NOMO-1 treated with DMSO at 0.1 percent for 48 hours (cell line): Measurements from ENCODE around the gene IL23A.
A peak's percentile ranks its signal among the peaks of the same experiment; 100 is the strongest.
"Not testable (repeated sequence)": the region's sequence is repeated elsewhere in the genome, so short reads cannot be mapped to it uniquely, and the experiment has no call there.

Source experiments
- DNase-seq: peaks from one replicate; lab custom pipeline; 2025; ENCODE audit not compliant: unreplicated experiment; lab: John Stamatoyannopoulos, UW

IL23A gene, protein sequence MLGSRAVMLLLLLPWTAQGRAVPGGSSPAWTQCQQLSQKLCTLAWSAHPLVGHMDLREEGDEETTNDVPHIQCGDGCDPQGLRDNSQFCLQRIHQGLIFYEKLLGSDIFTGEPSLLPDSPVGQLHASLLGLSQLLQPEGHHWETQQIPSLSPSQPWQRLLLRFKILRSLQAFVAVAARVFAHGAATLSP

DNA sequence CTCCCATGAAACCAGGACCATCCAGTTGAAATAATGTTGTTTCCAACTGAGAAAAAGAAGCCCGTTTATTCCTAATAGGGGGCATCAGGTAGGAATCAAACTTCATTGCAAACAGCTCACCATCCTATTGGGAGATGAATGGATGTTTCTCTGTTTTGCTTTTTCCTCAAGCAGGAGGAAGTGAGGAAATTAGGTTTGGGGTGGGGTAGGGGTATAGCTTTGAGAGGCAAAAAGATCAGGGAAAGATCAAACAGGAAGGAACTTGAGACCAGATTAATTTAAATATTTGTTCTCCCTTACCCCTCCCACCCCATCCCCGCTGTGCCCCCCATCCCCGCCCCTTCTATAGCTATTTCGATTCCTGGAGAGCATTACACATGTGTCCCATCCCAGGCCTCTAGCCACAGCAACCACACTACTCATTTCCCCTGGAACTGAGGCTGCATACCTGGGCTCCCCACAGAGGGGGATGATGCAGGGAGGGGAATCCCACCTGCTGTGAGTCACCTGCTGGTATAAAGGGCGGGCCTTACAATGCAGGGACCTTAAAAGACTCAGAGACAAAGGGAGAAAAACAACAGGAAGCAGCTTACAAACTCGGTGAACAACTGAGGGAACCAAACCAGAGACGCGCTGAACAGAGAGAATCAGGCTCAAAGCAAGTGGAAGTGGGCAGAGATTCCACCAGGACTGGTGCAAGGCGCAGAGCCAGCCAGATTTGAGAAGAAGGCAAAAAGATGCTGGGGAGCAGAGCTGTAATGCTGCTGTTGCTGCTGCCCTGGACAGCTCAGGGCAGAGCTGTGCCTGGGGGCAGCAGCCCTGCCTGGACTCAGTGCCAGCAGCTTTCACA is at the start of gene IL23A:
IL23A (plus strand) TSS at position 577 of the 850 bp plus-strand sequence; CDS start at position 738, 161 bp downstream.
- peak; percentile 10 for DNase-seq

DNA sequence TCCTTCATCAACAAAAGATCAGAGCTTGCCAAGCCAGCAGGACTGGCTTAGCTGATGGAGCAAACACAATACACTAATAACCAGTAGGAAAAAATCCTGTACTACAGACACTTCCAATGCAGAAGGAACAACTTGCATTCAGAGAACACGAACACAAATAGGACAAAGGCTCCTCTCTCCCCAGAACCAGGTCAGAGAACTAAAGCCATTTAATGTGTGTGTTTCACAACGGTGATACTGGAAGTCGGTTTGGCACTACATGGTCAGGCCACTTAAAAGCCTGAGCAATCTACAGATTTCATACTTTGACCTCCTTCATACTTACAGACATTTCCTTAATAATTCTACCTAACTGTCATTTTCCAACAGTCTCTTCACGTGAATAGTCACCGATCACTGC is 44.9 kb upstream of the IL23A start:
- no peak for DNase-seq

DNA sequence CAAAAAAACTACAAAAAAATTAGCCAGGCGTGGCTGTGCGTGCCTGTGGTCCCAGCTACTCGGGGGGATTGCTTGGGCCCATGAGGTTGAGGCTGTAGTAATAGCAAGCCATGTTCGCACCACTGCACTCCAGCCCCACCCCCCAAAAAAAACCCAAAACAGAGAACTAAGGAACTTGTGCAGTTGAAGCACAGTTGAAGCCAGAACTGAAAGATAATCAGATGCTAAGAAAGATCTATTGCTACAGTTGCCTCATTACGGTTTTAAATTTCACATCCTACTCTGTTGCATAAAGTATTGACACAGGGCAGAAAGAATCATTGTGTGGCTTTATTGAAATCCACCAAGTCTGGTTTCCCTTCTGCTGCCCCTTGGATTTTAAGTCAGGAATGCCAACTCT is 42.4 kb upstream of the IL23A start:
- DNase-seq = peak; percentile 28

DNA sequence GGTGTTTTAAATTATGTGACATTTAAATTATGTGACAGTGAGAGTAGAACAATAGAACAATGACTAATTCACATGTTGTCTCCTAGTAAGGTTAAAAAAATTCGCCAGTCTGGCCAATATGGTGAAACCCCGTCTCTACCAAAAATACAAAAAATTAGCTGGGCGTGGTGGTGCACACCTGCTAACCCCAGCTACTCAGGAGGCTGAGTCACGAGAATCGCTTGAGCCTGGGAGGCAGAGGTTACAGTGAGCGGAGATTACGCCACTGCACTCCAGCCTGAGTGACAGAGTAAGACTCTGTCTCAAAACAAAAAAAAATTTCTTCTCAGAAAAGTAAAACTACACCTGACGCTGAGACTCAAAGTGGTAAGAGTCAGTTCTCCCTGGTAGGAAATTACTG is 41.3 kb upstream of the IL23A start:
- DNase-seq = no peak

DNA sequence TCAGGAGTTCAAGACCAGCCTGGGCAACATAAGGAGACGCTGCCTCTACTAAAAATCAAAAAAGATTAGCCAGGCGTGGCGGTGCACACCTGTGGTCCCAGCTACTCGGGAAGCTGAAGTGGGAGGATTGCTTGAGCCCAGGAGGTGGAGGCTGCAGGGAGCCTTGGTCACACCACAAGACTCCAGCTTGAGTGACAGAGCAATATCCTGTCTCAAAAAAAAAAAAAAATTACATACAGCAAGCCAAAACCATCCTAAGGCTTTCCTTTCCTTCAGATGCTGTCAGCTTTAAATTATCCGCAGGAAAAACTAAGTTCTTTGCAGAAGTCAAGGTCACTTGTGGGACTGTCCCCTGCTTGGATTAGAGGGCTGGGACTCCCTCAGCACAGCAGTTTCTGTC is 39.9 kb upstream of the IL23A start:
- no peak for DNase-seq

DNA sequence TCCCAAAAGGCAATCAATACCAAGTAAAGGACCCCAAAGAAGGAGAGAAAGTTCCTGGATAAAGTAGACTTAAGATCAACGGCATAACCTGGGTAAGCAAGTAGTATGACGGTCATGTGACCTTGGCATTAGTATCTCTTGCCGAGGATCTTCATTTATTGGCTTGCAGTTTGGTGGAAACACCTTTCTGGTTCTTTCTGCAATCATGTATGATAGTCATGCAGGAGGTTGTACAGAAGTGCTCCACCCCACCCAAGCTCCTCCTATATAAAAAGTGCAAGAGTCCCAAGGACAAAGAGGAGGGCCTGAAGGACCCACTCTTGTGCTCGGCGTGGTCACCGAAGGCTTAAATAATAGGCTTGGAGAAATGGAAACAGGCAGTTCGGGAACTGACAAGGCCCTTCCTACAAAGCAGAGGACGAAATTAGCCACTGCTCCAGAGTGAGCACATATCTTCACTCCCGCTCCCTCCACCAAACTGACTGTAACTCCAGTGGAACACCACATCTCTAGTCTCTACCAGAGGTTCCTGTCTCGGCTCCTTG is 39.3 kb upstream of the IL23A start:
- peak; percentile 13 for DNase-seq

DNA sequence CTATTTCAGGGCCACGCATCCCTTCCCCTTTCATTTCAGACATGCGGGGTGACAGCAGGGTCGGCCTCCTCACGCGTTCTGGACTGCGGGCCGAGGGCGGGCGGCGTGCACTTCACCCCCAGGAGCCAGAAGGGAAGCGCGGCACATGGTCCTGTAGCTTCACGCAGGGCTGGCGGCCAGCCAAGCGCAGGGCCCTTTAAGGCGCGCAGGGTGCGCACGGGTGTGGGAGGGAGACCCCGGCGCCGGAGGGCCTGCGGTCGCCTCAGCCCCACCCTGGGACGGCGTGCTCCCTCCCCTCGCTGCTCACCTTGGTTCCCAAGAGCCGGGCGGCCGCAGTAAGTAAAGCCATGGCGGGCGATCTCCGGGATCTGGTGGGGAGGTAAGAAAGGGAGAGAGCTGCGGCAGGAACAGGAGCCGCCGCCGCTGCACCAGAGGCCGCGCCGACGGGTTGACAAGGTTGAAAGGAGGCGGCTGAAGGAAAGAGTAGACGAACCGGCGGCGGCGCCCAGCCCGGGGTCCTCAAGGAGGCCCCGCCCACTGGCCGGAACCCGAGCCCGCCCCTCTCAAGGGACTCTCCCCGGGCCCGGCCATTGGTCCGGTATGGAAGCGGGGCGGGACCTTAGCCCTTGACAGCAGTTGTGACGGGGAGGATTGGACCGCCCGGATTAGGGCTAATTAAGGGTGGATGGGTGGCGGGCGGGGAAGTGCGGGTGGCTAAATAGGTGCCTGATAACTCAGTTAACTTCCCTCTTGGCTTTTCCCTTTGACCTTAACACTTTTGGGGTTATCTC is 38.6 kb upstream of the IL23A start, which contains the start of gene CS:
CS (minus strand) TSS at position 478 of the 791 bp plus-strand sequence; CDS start at position 349, 129 bp downstream.
- DNase-seq = peak; percentile 99

DNA sequence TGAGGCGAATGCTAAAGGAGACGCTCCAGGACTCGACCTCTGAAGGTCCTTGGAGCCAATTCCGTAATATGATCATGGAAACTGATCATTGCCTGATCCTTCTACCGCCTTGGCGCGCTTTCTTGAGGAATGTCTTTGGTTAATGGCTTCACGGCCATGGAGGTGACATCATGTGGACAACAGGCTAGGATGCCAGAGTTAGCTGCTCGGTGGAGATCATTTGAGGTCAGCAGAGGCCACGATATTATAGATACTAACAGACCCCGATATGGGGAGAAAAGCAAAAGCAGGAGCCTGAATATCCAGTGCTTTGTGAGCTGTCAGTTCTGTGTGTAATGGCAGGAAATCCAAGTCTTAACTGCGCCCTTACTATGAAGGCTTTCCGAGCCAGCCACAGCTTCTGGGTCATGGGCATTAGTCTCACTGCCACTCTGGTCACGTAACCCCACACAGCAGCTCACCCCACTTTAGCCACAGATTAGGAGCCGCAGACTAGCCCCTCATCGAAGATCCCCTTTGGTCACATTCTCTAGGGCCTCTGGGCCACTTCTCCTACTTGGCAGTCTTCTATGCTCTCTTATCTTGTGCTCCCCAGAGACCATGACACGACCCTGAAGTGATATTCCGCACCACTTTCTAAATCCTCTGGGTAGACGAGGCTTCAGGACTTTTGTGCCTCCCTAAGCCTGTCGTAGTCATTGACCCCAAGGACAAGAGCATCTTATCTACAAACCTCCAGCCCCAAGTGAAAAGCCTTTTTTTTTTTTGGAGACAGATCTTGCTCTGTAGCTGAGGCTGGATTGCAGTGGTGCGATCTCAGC is 37.8 kb upstream of the IL23A start:
- no peak for DNase-seq

DNA sequence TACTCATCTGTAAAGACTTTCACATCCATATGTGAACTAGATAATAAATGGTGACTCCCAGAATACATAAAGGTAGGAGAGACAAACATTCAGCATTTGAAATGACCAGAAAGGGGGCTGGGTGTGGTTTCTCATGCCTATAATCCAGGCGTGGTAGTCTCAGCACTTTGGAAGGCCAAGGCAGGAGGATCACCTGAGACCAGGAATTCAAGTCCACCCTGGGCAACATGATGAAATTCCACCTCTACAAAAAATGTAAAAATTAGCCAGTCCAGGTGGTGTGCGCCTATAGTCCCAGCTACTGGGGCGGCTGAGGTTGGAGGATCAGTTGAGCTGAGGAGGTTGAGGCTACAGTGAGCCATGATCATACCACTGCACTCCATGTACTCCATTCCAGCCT is 34.4 kb upstream of the IL23A start:
- DNase-seq = no peak

DNA sequence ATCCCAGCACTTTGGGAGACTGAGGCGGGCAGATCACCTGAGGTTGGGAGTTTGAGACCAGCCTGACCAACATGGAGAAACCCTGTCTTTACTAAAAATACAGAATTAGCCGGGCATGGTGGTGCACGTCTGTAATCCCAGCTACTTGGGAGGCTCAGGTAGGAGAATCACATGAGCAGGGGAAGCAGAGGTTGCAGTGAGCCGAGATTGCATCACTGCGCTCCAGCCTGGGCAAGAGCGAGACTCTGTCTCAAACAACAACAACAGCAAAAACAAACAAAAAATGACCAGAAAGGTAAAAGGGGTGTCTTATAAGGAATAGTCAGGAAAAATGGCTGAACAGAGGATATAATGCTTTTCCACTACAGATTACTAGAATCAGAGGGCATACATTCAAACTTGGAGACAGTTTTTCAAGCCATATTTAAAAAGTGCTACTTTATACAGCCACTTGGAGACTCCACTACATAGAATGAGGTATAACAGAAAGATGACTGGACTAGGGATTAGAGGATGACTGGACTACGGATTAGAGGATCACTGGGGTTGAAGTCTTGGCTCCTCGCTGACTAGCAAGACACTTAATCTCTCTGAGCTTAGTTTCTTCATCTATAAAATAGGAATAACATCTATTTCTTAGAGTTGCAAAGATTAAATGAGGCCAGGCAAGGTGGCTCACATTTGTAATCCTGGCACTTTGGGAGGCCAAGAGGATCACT is 33.7 kb upstream of the IL23A start:
- DNase-seq = no peak

DNA sequence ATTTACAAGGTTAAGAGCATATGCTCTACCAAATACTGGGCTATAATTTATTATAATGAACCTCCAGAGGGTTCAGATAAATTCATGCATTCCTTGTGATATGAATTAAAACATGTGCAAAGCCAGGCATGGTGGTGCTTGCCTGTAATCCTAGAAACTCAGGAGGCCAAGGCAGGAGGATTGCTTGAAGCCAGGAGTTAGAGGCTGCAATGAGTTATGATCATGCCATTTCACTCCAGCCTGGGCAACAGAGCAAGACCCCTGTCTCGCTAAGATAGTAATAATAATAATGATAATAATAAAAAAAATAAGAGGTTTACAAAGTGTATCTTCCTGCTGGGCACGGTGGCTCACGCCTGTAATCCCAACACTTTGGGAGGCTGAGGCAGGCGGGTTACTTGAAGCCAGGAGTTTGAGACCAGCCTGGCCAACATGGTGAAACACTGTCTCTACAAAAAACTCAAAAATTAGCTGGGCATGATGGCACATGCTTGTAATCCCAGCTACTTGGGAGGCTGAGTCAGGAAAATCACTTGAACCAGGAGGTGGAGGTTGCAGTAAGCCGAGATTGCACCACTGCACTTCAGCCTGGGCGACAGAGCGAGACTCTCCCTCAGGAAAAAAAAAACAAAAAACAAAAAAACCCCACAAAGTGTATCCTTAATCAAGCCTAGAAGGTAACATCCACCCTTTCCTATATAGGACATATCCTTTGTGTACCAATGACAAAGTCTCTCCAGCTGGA is 31.3 kb upstream of the IL23A start:
- no peak for DNase-seq

DNA sequence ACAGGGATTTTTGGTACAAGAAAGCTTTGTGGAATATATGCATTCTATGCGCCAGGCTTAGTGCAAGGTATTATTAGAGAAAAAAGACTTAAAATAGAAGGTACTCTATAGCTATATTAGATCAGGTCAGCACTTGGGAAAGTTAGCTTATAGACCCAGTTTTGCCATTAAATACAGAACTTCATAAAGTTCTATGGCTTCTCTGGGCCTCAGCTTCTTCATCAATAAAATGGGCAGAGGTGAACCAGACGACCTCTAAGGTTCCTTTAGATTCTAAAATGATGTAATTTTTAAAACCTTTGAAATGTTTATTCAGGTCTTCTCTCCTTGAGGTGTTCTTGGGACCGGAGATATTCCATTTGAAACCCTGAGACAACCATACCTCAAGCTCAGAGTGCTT is 30.0 kb upstream of the IL23A start:
- DNase-seq = no peak

DNA sequence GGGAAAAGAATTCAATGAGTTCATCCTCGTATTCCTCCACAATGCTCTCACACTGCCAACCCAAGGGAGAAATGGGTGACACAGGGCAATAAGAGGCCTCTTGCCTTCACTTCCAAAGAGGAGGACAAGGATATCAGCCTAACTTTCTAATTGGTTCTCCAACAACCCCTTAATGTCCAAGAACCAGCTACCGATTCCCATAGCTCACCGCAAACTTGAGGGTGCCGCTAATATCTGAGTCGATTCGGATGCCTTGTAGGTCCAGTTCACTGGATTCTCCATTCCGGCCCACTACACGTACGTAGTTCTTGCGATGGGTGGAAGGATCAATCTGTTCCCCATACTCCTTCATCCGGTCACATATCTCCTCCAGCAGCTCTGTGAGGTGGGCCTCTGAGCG is 27.7 kb upstream of the IL23A start:
- no peak for DNase-seq

DNA sequence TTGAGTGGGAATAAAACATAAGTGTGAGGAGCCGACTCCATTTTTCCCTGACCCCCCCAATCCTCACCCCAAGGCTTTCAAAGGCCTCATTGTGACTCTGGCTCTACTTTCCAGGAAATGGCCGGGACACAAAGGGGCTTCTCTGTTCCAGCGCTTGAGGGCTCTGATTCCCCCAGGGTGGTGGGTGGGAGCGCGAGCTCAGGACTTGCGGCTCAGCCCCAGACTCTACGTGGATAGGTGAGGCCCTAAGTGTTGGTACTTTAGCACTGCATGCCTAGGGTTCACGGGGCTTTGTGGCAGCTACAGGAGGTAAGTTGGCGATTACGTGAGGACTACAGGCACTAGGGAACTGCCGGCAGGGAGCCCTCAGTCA is 23.4 kb upstream of the IL23A start:
- DNase-seq = peak; percentile 21

DNA sequence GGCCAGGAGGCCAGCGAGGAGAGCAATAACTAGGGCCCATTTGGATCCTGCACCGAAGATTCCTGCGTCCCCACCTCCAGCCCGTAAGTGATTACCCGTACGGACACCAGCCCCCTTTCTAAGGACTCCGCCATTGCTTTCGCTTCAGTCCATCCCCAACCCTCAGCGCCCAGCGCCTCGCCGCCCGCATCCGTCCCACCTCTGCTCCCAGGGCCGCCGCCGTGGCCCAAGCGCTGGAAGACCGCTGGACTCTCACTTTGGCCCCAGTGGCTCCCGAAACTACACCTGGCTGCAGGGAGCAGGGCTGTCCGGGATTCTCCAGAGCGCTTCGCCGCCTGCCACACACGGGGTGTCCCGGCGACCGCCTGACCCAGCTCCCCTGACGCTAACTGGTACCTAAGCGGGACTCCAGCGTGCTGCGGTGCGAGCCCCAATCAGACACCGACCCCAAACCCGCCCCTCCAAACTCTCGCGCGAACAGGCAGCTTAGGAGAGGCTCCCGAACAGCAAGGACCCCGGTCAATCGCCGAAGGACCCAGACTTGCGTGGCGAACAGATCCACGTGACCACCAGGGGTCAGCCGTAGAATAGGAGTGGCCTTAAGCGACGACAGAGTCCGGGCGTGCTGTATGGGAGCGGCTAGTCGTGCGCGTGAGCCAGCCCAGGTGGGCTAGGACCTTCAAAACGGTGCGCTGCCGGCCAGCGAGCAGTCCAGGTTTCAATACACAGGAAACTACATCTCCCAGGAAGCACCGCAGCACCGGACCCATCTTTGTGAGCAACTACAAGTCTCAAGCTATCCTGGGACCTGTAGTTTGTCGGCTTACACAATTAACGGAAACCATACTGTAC is 22.8 kb upstream of the IL23A start, which contains the start of gene CNPY2:
CNPY2 (minus strand) TSS at position 367 of the 852 bp plus-strand sequence. CDS start 771 bp downstream, outside the sequence.
- peak; percentile 96 for DNase-seq

DNA sequence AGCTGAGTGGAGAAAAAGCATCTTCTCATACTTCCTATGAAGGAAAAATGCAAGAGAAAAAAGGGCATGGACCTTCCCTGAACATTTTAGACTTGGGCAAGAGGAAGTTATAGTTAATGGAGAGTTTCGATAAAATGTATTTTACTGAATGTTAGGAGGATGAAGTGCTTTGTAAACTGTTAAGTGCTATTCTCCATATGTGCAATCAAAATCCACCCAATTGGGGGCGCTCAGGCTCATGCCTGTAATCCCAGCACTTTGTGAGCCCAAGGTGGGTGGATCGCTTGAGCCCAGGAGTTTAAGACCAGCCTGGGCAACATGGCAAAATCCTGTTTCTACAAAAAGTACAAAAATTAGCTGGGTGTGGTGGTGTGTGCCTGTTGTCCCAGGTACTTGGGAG is 21.0 kb upstream of the IL23A start:
- DNase-seq = no peak

DNA sequence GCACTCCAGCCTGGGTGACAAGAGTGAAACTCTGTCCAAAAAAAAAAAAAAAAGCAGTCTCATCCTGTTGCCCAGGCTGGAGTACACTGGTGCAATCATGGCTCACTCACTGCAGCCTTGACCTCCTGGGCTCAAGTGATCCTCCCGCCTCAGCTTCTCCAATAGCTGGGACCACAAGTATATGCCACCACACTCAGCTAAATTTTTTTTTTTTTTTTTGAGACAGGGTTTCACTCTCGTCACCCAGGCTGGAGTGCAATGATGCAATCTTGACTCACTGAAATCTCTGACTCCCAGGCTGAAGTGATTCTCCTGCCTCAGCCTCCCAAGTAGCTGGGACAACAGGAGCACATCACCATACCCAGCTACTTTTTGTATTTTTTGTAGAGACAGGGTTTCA is 17.7 kb upstream of the IL23A start:
- no peak for DNase-seq

DNA sequence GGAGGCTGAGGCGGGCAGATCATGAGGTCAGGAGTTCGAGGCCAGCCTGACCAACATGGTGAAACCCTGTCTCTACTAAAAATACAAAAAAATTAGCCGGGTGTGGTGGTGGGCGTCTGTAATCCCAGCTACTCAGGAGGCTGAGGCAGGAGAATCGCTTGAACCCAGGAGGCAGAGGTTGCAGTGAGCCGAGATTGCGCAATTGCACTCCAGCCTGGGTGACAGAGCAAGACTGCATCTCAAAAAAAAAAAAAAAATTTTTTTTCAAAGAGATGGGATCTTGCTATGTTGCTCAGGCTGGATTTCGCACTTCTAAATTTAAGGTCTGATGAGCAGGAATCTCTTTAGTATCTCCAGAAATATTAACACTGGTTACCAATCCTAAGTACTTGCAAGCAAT is 17.1 kb upstream of the IL23A start:
- DNase-seq = not testable (repeated sequence)
